Stimulated activated CD4-positive, alpha-beta T cell treated with anti-CD3 and anti-CD28 coated beads, TNF-alpha, amount 100 ng/mL, for 4 hours (primary cell): ENCODE results near the gene HTR3C.
"Not testable (repeated sequence)": the region's sequence is repeated elsewhere in the genome, so short reads cannot be mapped to it uniquely, and the experiment has no call there.

Experiments used
- DNase-seq, 3 experiments: peaks; one replicate each; pipeline ENCODE4 v3.0.0-alpha.2; 2020; ENCODE audit warnings: low read depth in 3 of 3

HTR3C gene

GRCh38 chr3:184030536-184030935 lies 22.3 kb upstream of the HTR3C start:
- no peak for DNase-seq

GRCh38 chr3:184031187-184031792 lies 21.6 kb upstream of the HTR3C start, which contains the start of gene HTR3D:
TSS of gene HTR3D (plus strand) at chr3:184031742. CDS start at chr3:184031742, 0 bp downstream.
- no peak for DNase-seq

- no peak for DNase-seq
Observed at GRCh38 chr3:184037816-184038215, 15.0 kb upstream of the HTR3C start.

- DNase-seq = not testable (repeated sequence)
Observed at GRCh38 chr3:184038307-184038706, 14.5 kb upstream of the HTR3C start.

GRCh38 chr3:184039414-184039813 lies 13.4 kb upstream of the HTR3C start:
- DNase-seq = no peak

- DNase-seq = no peak
Observed at GRCh38 chr3:184040010-184040409, 12.8 kb upstream of the HTR3C start.

- DNase-seq = no peak
Observed at GRCh38 chr3:184042617-184043016, 10.2 kb upstream of the HTR3C start.

- DNase-seq = no peak
Observed at GRCh38 chr3:184045995-184046394, 6.9 kb upstream of the HTR3C start.

GRCh38 chr3:184050217-184050847 lies 2.5 kb upstream of the HTR3C start:
- no peak for DNase-seq

- DNase-seq = no peak
Observed at GRCh38 chr3:184058029-184058428, 5.2 kb downstream of the HTR3C start.

GRCh38 chr3:184059424-184059823 lies 6.6 kb downstream of the HTR3C start:
- DNase-seq = no peak

- no peak for DNase-seq
Observed at GRCh38 chr3:184062637-184063036, 9.8 kb downstream of the HTR3C start.

GRCh38 chr3:184066211-184066610 lies 13.4 kb downstream of the HTR3C start:
- no peak for DNase-seq

GRCh38 chr3:184067573-184068055 lies 14.8 kb downstream of the HTR3C start:
- DNase-seq = no peak

- DNase-seq = no peak
Observed at GRCh38 chr3:184068344-184068743, 15.5 kb downstream of the HTR3C start.

- DNase-seq = not testable (repeated sequence)
Observed at GRCh38 chr3:184071142-184071541, 18.3 kb downstream of the HTR3C start.

GRCh38 chr3:184073621-184074020 lies 20.8 kb downstream of the HTR3C start:
- no peak for DNase-seq

GRCh38 chr3:184075901-184076300 lies 23.1 kb downstream of the HTR3C start:
- DNase-seq = no peak

GRCh38 chr3:184077881-184078280 lies 25.0 kb downstream of the HTR3C start:
- DNase-seq = no peak

GRCh38 chr3:184078851-184079250 lies 26.0 kb downstream of the HTR3C start:
- DNase-seq = no peak

- DNase-seq = no peak
Observed at GRCh38 chr3:184081116-184081830, 28.4 kb downstream of the HTR3C start.

- no peak for DNase-seq
Observed at GRCh38 chr3:184082034-184082433, 29.2 kb downstream of the HTR3C start.

GRCh38 chr3:184082465-184082864 lies 29.6 kb downstream of the HTR3C start:
- no peak for DNase-seq
